GM19438 (cell line): ENCODE measurements around the gene NIPSNAP3A.

Experiments used
- ATAC-seq: cut with Tn5 transposase; IDR thresholded peaks from one replicate; pipeline ENCODE4 v1.9.1; 2021; ENCODE audit warnings: low read depth; ENCODE audit not compliant: unreplicated experiment

The NIPSNAP3A gene

GRCh38 chr9:104802906-104803305, 55.4 kb downstream of the NIPSNAP3A start:
- no peak for ATAC-seq

- no peak for ATAC-seq
Measured at GRCh38 chr9:104805441-104805840, 58.0 kb downstream of the NIPSNAP3A start.

- ATAC-seq = no peak
Measured at GRCh38 chr9:104808035-104808614, 60.6 kb downstream of the NIPSNAP3A start.
